Endodermal cell (in vitro differentiated cells): ENCODE results near the gene MARCHF10. TPM values are rescaled to one million over a fixed set of nuclear protein-coding genes. Genes with fewer than 3 reads are reported as not detected.
A peak's percentile ranks its signal among the peaks of the same experiment; 100 is the strongest.

ENCODE experiments used
- DNase-seq: peaks from one replicate; pipeline ENCODE4 v3.0.0-alpha.2; 2017
- H3K27ac ChIP-seq: 2 replicates; pipeline ENCODE4 v1.5.1; 2013; ENCODE audit warnings: mild to moderate bottlenecking, low read depth, low read length, moderate library complexity
- H3K27me3 ChIP-seq: 2 replicates; pipeline ENCODE4 v1.6.1; 2013; ENCODE audit warnings: mild to moderate bottlenecking, low read length, moderate library complexity; ENCODE audit not compliant: insufficient read depth, control insufficient read depth, poor library complexity, severe bottlenecking
- H3K36me3 ChIP-seq: 2 replicates; pipeline ENCODE4 v1.7.0; 2013; ENCODE audit warnings: mild to moderate bottlenecking, low read length, moderate library complexity; ENCODE audit not compliant: control insufficient read depth, insufficient read depth
- H3K4me1 ChIP-seq: one replicate; pipeline ENCODE4 v1.7.0; 2013; ENCODE audit warnings: low read length; ENCODE audit not compliant: control insufficient read depth, insufficient read depth
- H3K4me3 ChIP-seq: 2 replicates; pipeline ENCODE4 v1.5.1; 2013; ENCODE audit warnings: mild to moderate bottlenecking, low read length, moderate library complexity
- H3K9ac ChIP-seq: 2 replicates; pipeline ENCODE4 v1.6.1; 2013; ENCODE audit warnings: mild to moderate bottlenecking, low read length, moderate library complexity; ENCODE audit not compliant: poor library complexity, severe bottlenecking; ENCODE audit errors: extremely low read depth
- H3K9me3 ChIP-seq: 2 replicates; pipeline ENCODE4 v1.6.1; 2013; ENCODE audit warnings: mild to moderate bottlenecking, low read length, moderate library complexity; ENCODE audit not compliant: control insufficient read depth
- H3K27ac Mint-ChIP-seq: 2 replicates; pipeline ENCODE4 v1.8.0; 2020; ENCODE audit warnings: mixed read lengths
- H3K27me3 Mint-ChIP-seq: 2 replicates; pipeline ENCODE4 v1.8.0; 2021; ENCODE audit warnings: mild to moderate bottlenecking, mixed read lengths; ENCODE audit not compliant: insufficient read depth
- H3K36me3 Mint-ChIP-seq: 2 replicates; pipeline ENCODE4 v1.8.0; 2020; ENCODE audit warnings: low read depth, mixed read lengths
- H3K4me1 Mint-ChIP-seq: 2 replicates; pipeline ENCODE4 v1.8.0; 2020; ENCODE audit warnings: mixed read lengths
- H3K4me3 Mint-ChIP-seq: 2 replicates; pipeline ENCODE4 v1.8.0; 2020; ENCODE audit warnings: mild to moderate bottlenecking, moderate library complexity, mixed read lengths
- H3K9me3 Mint-ChIP-seq: 2 replicates; pipeline ENCODE4 v1.8.0; 2020; ENCODE audit warnings: mild to moderate bottlenecking, mixed read lengths
- WGBS, 2 experiments: methylation state at CpG; one replicate each; pipeline versions ENCODE4 v1.1.5 to v1.1.7; 2013; ENCODE audit warnings: missing lambda C conversion rate in 2 of 2, mixed read lengths in 1 of 2; ENCODE audit not compliant: insufficient coverage in 1 of 2, insufficient read length in 1 of 2; 5-methylcytosine and 5-hydroxymethylcytosine counted together
- total RNA-seq, 2 donors: library from RNA; stranded (reverse); fragmentation: NEBNext Ultra II Directional in 1 of 2; extraction: Animal tissue kit (Norgen Biotek cat#: 25700) in 1 of 2; gene quantifications; 2 replicates in 1 of 2; 3 replicates in 1 of 2; pipeline ENCODE4 v1.2.1, GENCODE V29; 2021
- TF ChIP-seq, protein P1 (sequence below): fragments of 200-600 bp; sonication (generic); conservative IDR thresholded peaks from 2 replicates; pipeline ENCODE4 v1.5.0; 2021; ENCODE audit warnings: antibody characterized with exemption, mild to moderate bottlenecking

The MARCHF10 gene
- total RNA-seq, 2 donors from 2014 or later = 0.57 to 1.7 TPM

- TF ChIP-seq, protein P1, sequence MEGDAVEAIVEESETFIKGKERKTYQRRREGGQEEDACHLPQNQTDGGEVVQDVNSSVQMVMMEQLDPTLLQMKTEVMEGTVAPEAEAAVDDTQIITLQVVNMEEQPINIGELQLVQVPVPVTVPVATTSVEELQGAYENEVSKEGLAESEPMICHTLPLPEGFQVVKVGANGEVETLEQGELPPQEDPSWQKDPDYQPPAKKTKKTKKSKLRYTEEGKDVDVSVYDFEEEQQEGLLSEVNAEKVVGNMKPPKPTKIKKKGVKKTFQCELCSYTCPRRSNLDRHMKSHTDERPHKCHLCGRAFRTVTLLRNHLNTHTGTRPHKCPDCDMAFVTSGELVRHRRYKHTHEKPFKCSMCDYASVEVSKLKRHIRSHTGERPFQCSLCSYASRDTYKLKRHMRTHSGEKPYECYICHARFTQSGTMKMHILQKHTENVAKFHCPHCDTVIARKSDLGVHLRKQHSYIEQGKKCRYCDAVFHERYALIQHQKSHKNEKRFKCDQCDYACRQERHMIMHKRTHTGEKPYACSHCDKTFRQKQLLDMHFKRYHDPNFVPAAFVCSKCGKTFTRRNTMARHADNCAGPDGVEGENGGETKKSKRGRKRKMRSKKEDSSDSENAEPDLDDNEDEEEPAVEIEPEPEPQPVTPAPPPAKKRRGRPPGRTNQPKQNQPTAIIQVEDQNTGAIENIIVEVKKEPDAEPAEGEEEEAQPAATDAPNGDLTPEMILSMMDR = no peak
- Histone ChIP-seq H3K4me1 (no peaks in the 10 kb centered on the region), H3K9ac (no peak overlapping the region), H3K27ac (no peak overlapping the region), H3K36me3 (no peaks in the 10 kb centered on the region), H3K9me3 (no peaks in the 10 kb centered on the region), H3K4me3 (no peak overlapping the region), H3K27me3 (no peaks in the 10 kb centered on the region)
- H3K27me3 Mint-ChIP-seq = no peaks in the 10 kb centered on the region
- no peak overlapping the region for H3K4me3 Mint-ChIP-seq
- no peak overlapping the region for H3K27ac Mint-ChIP-seq
- H3K36me3 Mint-ChIP-seq = no peaks in the 10 kb centered on the region
- peaks cover 13% of the 10 kb centered on the region for H3K9me3 Mint-ChIP-seq
- no peaks in the 10 kb centered on the region for H3K4me1 Mint-ChIP-seq
- DNase-seq = no peak
- 71 to 92% methylated on average over 1 of the region's 1 CpG for WGBS, 2 experiments
Measured at GRCh38 chr17:62782730-62783270, 25.3 kb downstream of the MARCHF10 start.

GRCh38 chr17:62781831-62782251, 26.3 kb downstream of the MARCHF10 start:
- TF ChIP-seq, protein P1 = no peak
- H3K27ac ChIP-seq = no peak overlapping the region
- no peaks in the 10 kb centered on the region for H3K27me3 Mint-ChIP-seq
- DNase-seq = no peak
- no peak overlapping the region for H3K27ac Mint-ChIP-seq
- no peaks in the 10 kb centered on the region for H3K4me1 ChIP-seq
- no peaks in the 10 kb centered on the region for H3K36me3 Mint-ChIP-seq
- 88% methylated on average over 2 of the region's 2 CpGs; no CpG with 5 or more reads in 1 of the 2 experiments for WGBS, 2 experiments
- H3K4me1 Mint-ChIP-seq = no peaks in the 10 kb centered on the region
- no peaks in the 10 kb centered on the region for H3K9me3 ChIP-seq
- no peaks in the 10 kb centered on the region for H3K36me3 ChIP-seq
- no peaks in the 10 kb centered on the region for H3K27me3 ChIP-seq
- H3K4me3 Mint-ChIP-seq = no peak overlapping the region
- H3K4me3 ChIP-seq = no peak overlapping the region
- peaks cover 13% of the 10 kb centered on the region for H3K9me3 Mint-ChIP-seq
- no peak overlapping the region for H3K9ac ChIP-seq

GRCh38 chr17:62781356-62781755, 26.8 kb downstream of the MARCHF10 start:
- no peak overlapping the region for H3K27ac ChIP-seq
- Mint-ChIP-seq H3K27ac (no peak overlapping the region), H3K9me3 (peaks cover 13% of the 10 kb centered on the region), H3K36me3 (no peaks in the 10 kb centered on the region), H3K4me1 (no peaks in the 10 kb centered on the region), H3K4me3 (no peak overlapping the region), H3K27me3 (no peaks in the 10 kb centered on the region)
- 90 to 92% methylated on average over 3 of the region's 3 CpGs for WGBS, 2 experiments
- no peak overlapping the region for H3K9ac ChIP-seq
- DNase-seq = peak; percentile 19
- no peak overlapping the region for H3K4me3 ChIP-seq
- TF ChIP-seq, protein P1 = no peak
- H3K4me1 ChIP-seq = no peaks in the 10 kb centered on the region
- H3K9me3 ChIP-seq = no peaks in the 10 kb centered on the region
- no peaks in the 10 kb centered on the region for H3K27me3 ChIP-seq
- no peaks in the 10 kb centered on the region for H3K36me3 ChIP-seq
